H1 (cell line): Measurements from ENCODE around the gene ADAM22. TPM values are rescaled to one million over a fixed set of nuclear protein-coding genes. Genes with fewer than 3 reads are reported as not detected.

ENCODE experiments used
- CTCF ChIA-PET: fragments of 300-600 bp; sonication (Branson Sonifier 250); formaldehyde crosslinking; loops from one replicate; lab custom pipeline; 2021; ENCODE audit not compliant: partially characterized antibody; lab: Charles Lee
- POLR2A ChIA-PET: fragments of 300-600 bp; sonication (Branson Sonifier 250); formaldehyde crosslinking; loops from one replicate; lab custom pipeline; 2021; ENCODE audit warnings: inconsistent platforms; ENCODE audit not compliant: partially characterized antibody; lab: Charles Lee
- DNase-seq, 2 experiments: peaks; one replicate each; pipeline versions ENCODE4 v3.0.0 to v3.0.0-alpha.2; 2010 to 2022; ENCODE audit warnings: low spot score in 2 of 2, low read depth in 1 of 2, mixed read lengths in 1 of 2
- FAIRE-seq: peaks from 2 replicates; lab custom pipeline; 2011; peaks lifted over from hg19 to GRCh38; lab: Jason Lieb, UNC
- H2AFZ ChIP-seq: 2 replicates; pipeline ENCODE4 v1.8.1; 2012; ENCODE audit warnings: low read length, inconsistent platforms
- H2AK5ac ChIP-seq: 2 replicates; pipeline ENCODE4 v1.6.1; 2013; ENCODE audit warnings: low read depth, low read length
- H2BK120ac ChIP-seq: replicated peaks from 2 replicates; pipeline ENCODE3; 2013; ENCODE audit warnings: low read depth, low read length, inconsistent platforms
- H2BK12ac ChIP-seq: 2 replicates; pipeline ENCODE4 v1.6.1; 2013; ENCODE audit warnings: low read depth, low read length
- H2BK15ac ChIP-seq: 2 replicates; pipeline ENCODE4 v1.6.1; 2013; ENCODE audit warnings: low read length
- H2BK20ac ChIP-seq: 2 replicates; pipeline ENCODE4 v1.6.1; 2013; ENCODE audit warnings: low read length
- H2BK5ac ChIP-seq: 2 replicates; pipeline ENCODE4 v1.6.1; 2013; ENCODE audit warnings: low read depth, low read length
- H3K14ac ChIP-seq: 2 replicates; pipeline ENCODE4 v1.6.1; 2013; ENCODE audit warnings: inconsistent platforms; ENCODE audit not compliant: insufficient read length
- H3K18ac ChIP-seq: 2 replicates; pipeline ENCODE4 v1.6.1; 2013; ENCODE audit warnings: low read length; ENCODE audit errors: extremely low read depth
- H3K23ac ChIP-seq: 2 replicates; pipeline ENCODE4 v1.6.1; 2013; ENCODE audit warnings: inconsistent platforms; ENCODE audit not compliant: insufficient read length
- H3K23me2 ChIP-seq: 2 replicates; pipeline ENCODE4 v1.6.1; 2013; ENCODE audit warnings: low read depth, low read length
- H3K27ac ChIP-seq: 2 replicates; pipeline ENCODE4 v1.6.1; 2011; ENCODE audit warnings: low read depth, low read length, inconsistent platforms
- H3K27me3 ChIP-seq, 4 experiments: replicated peaks in 1 of 4; 1 replicate in 1 of 4; 2 replicates in 3 of 4; pipeline versions ENCODE4 v1.6.1 to v1.8.1; 2011 to 2013; ENCODE audit warnings: low read length in 3 of 4, mild to moderate bottlenecking in 3 of 4, inconsistent platforms in 2 of 4, mixed read lengths in 2 of 4, moderate library complexity in 1 of 4; ENCODE audit not compliant: control insufficient read depth in 3 of 4, insufficient read depth in 3 of 4; ENCODE audit errors: extremely low read depth in 1 of 4
- H3K36me3 ChIP-seq, 4 experiments: 2 replicates each; pipeline versions ENCODE4 v1.6.1 to v1.8.1; 2011 to 2013; ENCODE audit warnings: mild to moderate bottlenecking in 4 of 4, low read length in 3 of 4, moderate library complexity in 2 of 4, control low read depth in 1 of 4, inconsistent platforms in 1 of 4; ENCODE audit not compliant: insufficient read depth in 4 of 4, control insufficient read depth in 2 of 4
- H3K4ac ChIP-seq: replicated peaks from 2 replicates; pipeline ENCODE3; 2013; ENCODE audit warnings: low read length, low read depth, mixed read lengths, inconsistent platforms; ENCODE audit not compliant: insufficient read length
- H3K4me1 ChIP-seq, 4 experiments: replicated peaks in 1 of 4; 1 replicate in 1 of 4; 2 replicates in 3 of 4; pipeline versions ENCODE4 v1.6.1 to v1.8.1; 2011 to 2013; ENCODE audit warnings: low read length in 3 of 4, inconsistent platforms in 2 of 4, mixed read lengths in 1 of 4; ENCODE audit not compliant: insufficient read depth in 4 of 4, control insufficient read depth in 3 of 4
- H3K4me2 ChIP-seq, 2 experiments: 2 replicates each; pipeline versions ENCODE4 v1.6.1 to v1.8.1; 2011 to 2013; ENCODE audit warnings: low read depth in 2 of 2, low read length in 2 of 2, control low read depth in 1 of 2, inconsistent platforms in 1 of 2, mild to moderate bottlenecking in 1 of 2; ENCODE audit not compliant: insufficient read depth in 1 of 2
- H3K4me3 ChIP-seq, 4 experiments: fragments of 200-600, 300-600 bp in 1 of 4; sonication (generic), shearing (Covaris generic), sonication (Bioruptor Twin) in 1 of 4; 2 replicates each; pipeline versions ENCODE4 v1.5.1 to v1.8.1; 2011 to 2016; ENCODE audit warnings: low read length in 4 of 4, low read depth in 3 of 4, control low read depth in 2 of 4, inconsistent platforms in 2 of 4, mild to moderate bottlenecking in 2 of 4, mixed read lengths in 1 of 4, moderate library complexity in 1 of 4; ENCODE audit not compliant: insufficient read depth in 2 of 4; ENCODE audit errors: extremely low read depth in 1 of 4
- H3K56ac ChIP-seq: replicated peaks from 2 replicates; pipeline ENCODE3; 2013; ENCODE audit warnings: low read depth, mild to moderate bottlenecking, mixed read lengths, low read length, inconsistent platforms; ENCODE audit not compliant: insufficient read length
- H3K79me1 ChIP-seq: 2 replicates; pipeline ENCODE4 v1.6.1; 2013; ENCODE audit warnings: low read depth, low read length, control low read depth
- H3K79me2 ChIP-seq, 2 experiments: 2 replicates each; pipeline versions ENCODE4 v1.6.1 to v1.8.1; 2012 to 2013; ENCODE audit warnings: low read length in 2 of 2, mild to moderate bottlenecking in 2 of 2, inconsistent platforms in 1 of 2; ENCODE audit not compliant: insufficient read depth in 2 of 2, control insufficient read depth in 1 of 2
- H3K9ac ChIP-seq, 4 experiments: replicated peaks in 1 of 4; 1 replicate in 1 of 4; 2 replicates in 3 of 4; pipeline versions ENCODE4 v1.6.1 to v1.8.1; 2011 to 2013; ENCODE audit warnings: low read depth in 3 of 4, low read length in 3 of 4, control low read depth in 2 of 4, mild to moderate bottlenecking in 2 of 4, moderate library complexity in 2 of 4, inconsistent platforms in 1 of 4; ENCODE audit errors: extremely low read depth in 1 of 4
- H3K9me3 ChIP-seq, 2 experiments: 2 replicates each; pipeline versions ENCODE4 v1.6.1 to v1.8.1; 2012 to 2013; ENCODE audit warnings: mild to moderate bottlenecking in 2 of 2, moderate library complexity in 2 of 2, control low read depth in 1 of 2, inconsistent platforms in 1 of 2, low read depth in 1 of 2, low read length in 1 of 2, mixed read lengths in 1 of 2; ENCODE audit not compliant: insufficient read depth in 2 of 2
- H4K20me1 ChIP-seq, 2 experiments: replicated peaks in 1 of 2; 2 replicates each; pipeline versions ENCODE3 to v1.8.1; 2011 to 2013; ENCODE audit warnings: inconsistent platforms in 2 of 2, low read length in 2 of 2, mild to moderate bottlenecking in 1 of 2; ENCODE audit not compliant: insufficient read depth in 2 of 2, control insufficient read depth in 1 of 2
- H4K5ac ChIP-seq: 2 replicates; pipeline ENCODE4 v1.6.1; 2013; ENCODE audit warnings: low read length, low read depth, mixed read lengths, inconsistent platforms; ENCODE audit not compliant: insufficient read length
- H4K8ac ChIP-seq: 2 replicates; pipeline ENCODE4 v1.8.0; 2013; ENCODE audit warnings: mild to moderate bottlenecking, moderate library complexity, low read length, inconsistent platforms; ENCODE audit not compliant: insufficient read depth; ENCODE audit errors: extremely low read depth
- H4K91ac ChIP-seq: replicated peaks from 2 replicates; pipeline ENCODE3; 2013; ENCODE audit warnings: low read length, mixed read lengths, inconsistent platforms; ENCODE audit not compliant: insufficient read length
- BCL11A ChIP-seq, 2 experiments: IDR thresholded peaks; one replicate each; pipeline ENCODE4 v1.6.1; 2011; ENCODE audit warnings: low read depth in 2 of 2, low read length in 2 of 2, mild to moderate bottlenecking in 2 of 2
- EGR1 ChIP-seq: IDR thresholded peaks from 2 replicates; pipeline ENCODE4 v1.6.1; 2011; ENCODE audit warnings: low read depth, low read length, borderline replicate concordance
- JUND ChIP-seq: IDR thresholded peaks from 2 replicates; pipeline ENCODE4 v1.6.1; 2011; ENCODE audit warnings: mild to moderate bottlenecking, improper control_type of control experiment, low read length
- PHF8 ChIP-seq: fragments of 200-600 bp; sonication (generic); conservative IDR thresholded peaks from 2 replicates; pipeline ENCODE4 v1.7.1; 2012; ENCODE audit warnings: low read depth, mild to moderate bottlenecking, inconsistent platforms, low read length, moderate library complexity
- POU5F1 ChIP-seq: IDR thresholded peaks from 2 replicates; pipeline ENCODE4 v1.6.1; 2011; ENCODE audit warnings: low read depth, mild to moderate bottlenecking, low read length, moderate library complexity
- WGBS, 2 experiments: shearing (Covaris generic) in 1 of 2; methylation state at CpG; one replicate each; pipeline versions ENCODE4 v1.1.6 to v1.1.7; 2013 to 2015; ENCODE audit warnings: low lambda C conversion rate in 2 of 2, mixed read lengths in 2 of 2, inconsistent platforms in 1 of 2, low coverage in 1 of 2, missing lambda C conversion rate in 1 of 2; ENCODE audit not compliant: insufficient replicate concordance in 2 of 2, insufficient coverage in 1 of 2, insufficient read length in 1 of 2; ENCODE audit errors: extremely low coverage in 1 of 2, missing lambda C conversion rate in 1 of 2; 5-methylcytosine and 5-hydroxymethylcytosine counted together
- polyA plus RNA-seq, 7 experiments: library from polyadenylated mRNA; depleted of rRNA in 3 of 7; stranded (reverse) in 5 of 7; unstranded in 2 of 7; fragments of >200 nt in 5 of 7; fragments of 200-250 nt in 2 of 7; gene quantifications; 1 replicate in 5 of 7; 2 replicates in 1 of 7; 4 replicates in 1 of 7; pipeline versions ENCODE4 v1.2.1 to v1.2.3, GENCODE V29; 2011 to 2013; ENCODE audit warnings: missing spikeins in 2 of 7, mixed read lengths in 2 of 7
- total RNA-seq: library from RNA; stranded (reverse); fragmentation: NEBNext Ultra II Directional; extraction: Animal tissue kit (Norgen Biotek cat#: 25700); gene quantifications from 2 replicates; pipeline ENCODE4 v1.2.1, GENCODE V29; 2021

The ADAM22 gene
- total and polyA plus RNA-seq, 2 of the 8 experiments (the other 6 are each of a cell fraction or from before 2014, with no cell fraction given) = 4.6 to 21.4 TPM

DNA sequence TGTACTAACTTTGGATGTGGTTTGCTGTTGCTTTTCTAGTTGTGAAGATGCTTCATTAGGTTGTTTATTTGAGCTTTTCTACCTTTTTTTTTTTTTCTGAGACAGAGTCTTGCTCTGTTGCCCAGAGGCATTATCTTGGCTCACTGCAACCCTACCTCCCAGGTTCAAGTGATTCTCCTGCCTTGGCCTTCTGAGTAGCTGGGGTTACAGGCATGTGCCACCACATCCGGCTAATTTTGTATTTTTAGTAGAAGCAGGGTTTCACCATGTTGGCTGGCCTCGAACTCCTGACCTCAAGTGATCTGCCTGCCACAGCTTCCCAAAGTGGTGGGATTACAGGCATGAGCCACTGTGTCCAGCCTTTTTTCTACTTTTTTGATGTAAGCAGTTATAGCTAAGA, 93.7 kb downstream of the ADAM22 start:
- ChIA-PET POLR2A (no interaction called here), CTCF (no interaction called here)
- Histone ChIP-seq H2BK15ac (no peak overlapping the region), H2BK120ac (no peak overlapping the region), H3K4me1 (no peaks in the 10 kb centered on the region), H4K8ac (no peak overlapping the region), H3K23ac (no peak overlapping the region), H3K36me3 (peaks cover 0 to 3% (median 0%) of the 10 kb centered on the region in 4 experiments; a peak in 1 of 8 replicates), H3K56ac (no peak overlapping the region), H4K5ac (no peak overlapping the region), H2BK12ac (no peak overlapping the region), H2AK5ac (no peak overlapping the region), H3K27ac (no peak overlapping the region), H3K9me3 (peaks cover 18 to 20% of the 10 kb centered on the region in 2 experiments), H2AFZ (no peak overlapping the region), H4K20me1 (no peaks in the 10 kb centered on the region), H2BK5ac (no peak overlapping the region), H3K14ac (no peak overlapping the region), H3K79me2 (no peaks in the 10 kb centered on the region), H3K27me3 (no peaks in the 10 kb centered on the region), H3K9ac (no peak overlapping the region), H2BK20ac (no peak overlapping the region), H4K91ac (no peak overlapping the region), H3K4ac (no peak overlapping the region), H3K4me2 (no peak overlapping the region), H3K18ac (no peak overlapping the region), H3K79me1 (no peaks in the 10 kb centered on the region), H3K4me3 (no peak overlapping the region), H3K23me2 (no peaks in the 10 kb centered on the region)
- FAIRE-seq (no peak), DNase-seq (no peak)
- 100% methylated on average over 2 of the region's 2 CpGs; no CpG with 5 or more reads in 1 of the 2 experiments for WGBS, 2 experiments
- TF ChIP-seq POU5F1 (no peak), PHF8 (no peak), JUND (no peak), BCL11A (IDR thresholded peaks at IDR 0.05; ENCODE audit: low read depth in 2 of 2, low read length in 2 of 2) (no peak), EGR1 (no peak)
